H1 (cell line): ENCODE results near the gene ST7L. TPM values are rescaled to one million over a fixed set of nuclear protein-coding genes. Genes with fewer than 3 reads are reported as not detected.

Source experiments
- BCL11A ChIP-seq, 2 experiments: IDR thresholded peaks; one replicate each; pipeline ENCODE4 v1.6.1; 2011; ENCODE audit warnings: low read depth in 2 of 2, low read length in 2 of 2, mild to moderate bottlenecking in 2 of 2
- SP1 ChIP-seq: IDR thresholded peaks from 2 replicates; pipeline ENCODE4 v1.6.1; 2011; ENCODE audit warnings: low read depth, low read length
- SP4 ChIP-seq: IDR thresholded peaks from 2 replicates; pipeline ENCODE4 v1.6.1; 2012; ENCODE audit warnings: low read length, inconsistent platforms
- TAF1 ChIP-seq: IDR thresholded peaks from 2 replicates; pipeline ENCODE4 v1.6.1; 2011; ENCODE audit warnings: mild to moderate bottlenecking, low read depth, low read length
- YY1 ChIP-seq: IDR thresholded peaks from 2 replicates; pipeline ENCODE4 v1.6.1; 2011; ENCODE audit warnings: low read depth, mild to moderate bottlenecking, low read length
- polyA plus RNA-seq, 7 experiments: library from polyadenylated mRNA; depleted of rRNA in 3 of 7; stranded (reverse) in 5 of 7; unstranded in 2 of 7; fragments of >200 nt in 5 of 7; fragments of 200-250 nt in 2 of 7; gene quantifications; 1 replicate in 5 of 7; 2 replicates in 1 of 7; 4 replicates in 1 of 7; pipeline versions ENCODE4 v1.2.1 to v1.2.3, GENCODE V29; 2011 to 2013; ENCODE audit warnings: missing spikeins in 2 of 7, mixed read lengths in 2 of 7
- total RNA-seq: library from RNA; stranded (reverse); fragmentation: NEBNext Ultra II Directional; extraction: Animal tissue kit (Norgen Biotek cat#: 25700); gene quantifications from 2 replicates; pipeline ENCODE4 v1.2.1, GENCODE V29; 2021

The ST7L gene
- total and polyA plus RNA-seq, 2 of the 8 experiments (the other 6 are each of a cell fraction or from before 2014, with no cell fraction given): 9.6 to 16.2 TPM

- TF ChIP-seq SP4 (no peak), BCL11A (IDR thresholded peaks at IDR 0.05; ENCODE audit: low read depth in 2 of 2, low read length in 2 of 2) (no peak), TAF1 (no peak), YY1 (no peak), SP1 (no peak)
These were observed 7.3 kb upstream of the ST7L start (continued) for GRCh38 chr1:112626193-112626592.
